ENCODE data around the gene BAK1. TPM values are rescaled to one million over a fixed set of nuclear protein-coding genes. Genes with fewer than 3 reads are reported as not detected.

The BAK1 gene
- total and polyA plus RNA-seq, 2 of the 13 experiments (the other 11 are each of a cell fraction or from before 2014, with no cell fraction given) = 15.0 to 23.8 TPM

DNA sequence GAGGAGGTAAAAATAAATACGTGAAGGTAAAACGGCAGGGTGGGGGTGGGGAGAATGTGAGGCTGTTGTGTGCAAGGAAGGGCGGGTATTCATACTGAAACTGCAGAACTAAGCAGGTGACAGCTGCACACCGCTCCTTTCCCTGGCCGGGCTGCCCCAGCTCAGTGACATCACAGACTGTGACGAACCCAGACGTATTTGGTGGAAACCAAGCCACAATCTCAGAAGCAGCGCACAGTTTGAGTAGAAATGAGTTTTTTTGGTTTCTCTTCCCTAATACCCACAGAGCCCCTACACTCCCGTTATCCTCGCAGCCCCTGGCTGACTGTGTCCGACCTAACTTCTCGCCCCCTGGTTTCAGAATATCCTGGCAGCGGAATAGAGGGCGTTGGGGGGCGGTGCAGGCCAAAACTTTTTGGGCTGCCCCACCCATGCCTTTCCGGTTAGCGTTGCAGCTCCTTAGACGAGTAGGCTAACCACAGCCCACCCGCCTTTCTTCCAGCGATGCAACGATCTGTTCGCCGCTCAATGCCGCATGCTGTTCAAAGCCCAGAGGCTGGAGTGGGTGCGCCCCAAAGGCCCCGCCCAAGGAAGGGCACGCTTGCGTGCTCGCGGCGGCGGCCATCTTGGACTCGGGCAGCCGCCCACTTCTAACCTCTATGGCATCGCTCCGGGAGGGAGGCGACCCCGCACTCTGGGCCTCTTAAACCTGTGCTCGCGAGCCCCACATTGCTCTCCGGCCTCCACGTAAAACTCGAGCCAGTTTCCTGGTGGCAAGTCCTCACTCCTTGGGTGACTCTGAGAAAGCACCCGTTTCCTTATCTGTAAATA lies 9.1 kb downstream of the BAK1 start (continued):
- no peak for TF ChIP-seq SNRNP70 (IDR thresholded peaks at IDR 0.05; ENCODE audit: low read depth, low read length)
- TF ChIP-seq POLR2AphosphoS2 (IDR thresholded peaks at IDR 0.05; ENCODE audit: low read depth, low read length) = no peak
- TF ChIP-seq, protein P1, sequence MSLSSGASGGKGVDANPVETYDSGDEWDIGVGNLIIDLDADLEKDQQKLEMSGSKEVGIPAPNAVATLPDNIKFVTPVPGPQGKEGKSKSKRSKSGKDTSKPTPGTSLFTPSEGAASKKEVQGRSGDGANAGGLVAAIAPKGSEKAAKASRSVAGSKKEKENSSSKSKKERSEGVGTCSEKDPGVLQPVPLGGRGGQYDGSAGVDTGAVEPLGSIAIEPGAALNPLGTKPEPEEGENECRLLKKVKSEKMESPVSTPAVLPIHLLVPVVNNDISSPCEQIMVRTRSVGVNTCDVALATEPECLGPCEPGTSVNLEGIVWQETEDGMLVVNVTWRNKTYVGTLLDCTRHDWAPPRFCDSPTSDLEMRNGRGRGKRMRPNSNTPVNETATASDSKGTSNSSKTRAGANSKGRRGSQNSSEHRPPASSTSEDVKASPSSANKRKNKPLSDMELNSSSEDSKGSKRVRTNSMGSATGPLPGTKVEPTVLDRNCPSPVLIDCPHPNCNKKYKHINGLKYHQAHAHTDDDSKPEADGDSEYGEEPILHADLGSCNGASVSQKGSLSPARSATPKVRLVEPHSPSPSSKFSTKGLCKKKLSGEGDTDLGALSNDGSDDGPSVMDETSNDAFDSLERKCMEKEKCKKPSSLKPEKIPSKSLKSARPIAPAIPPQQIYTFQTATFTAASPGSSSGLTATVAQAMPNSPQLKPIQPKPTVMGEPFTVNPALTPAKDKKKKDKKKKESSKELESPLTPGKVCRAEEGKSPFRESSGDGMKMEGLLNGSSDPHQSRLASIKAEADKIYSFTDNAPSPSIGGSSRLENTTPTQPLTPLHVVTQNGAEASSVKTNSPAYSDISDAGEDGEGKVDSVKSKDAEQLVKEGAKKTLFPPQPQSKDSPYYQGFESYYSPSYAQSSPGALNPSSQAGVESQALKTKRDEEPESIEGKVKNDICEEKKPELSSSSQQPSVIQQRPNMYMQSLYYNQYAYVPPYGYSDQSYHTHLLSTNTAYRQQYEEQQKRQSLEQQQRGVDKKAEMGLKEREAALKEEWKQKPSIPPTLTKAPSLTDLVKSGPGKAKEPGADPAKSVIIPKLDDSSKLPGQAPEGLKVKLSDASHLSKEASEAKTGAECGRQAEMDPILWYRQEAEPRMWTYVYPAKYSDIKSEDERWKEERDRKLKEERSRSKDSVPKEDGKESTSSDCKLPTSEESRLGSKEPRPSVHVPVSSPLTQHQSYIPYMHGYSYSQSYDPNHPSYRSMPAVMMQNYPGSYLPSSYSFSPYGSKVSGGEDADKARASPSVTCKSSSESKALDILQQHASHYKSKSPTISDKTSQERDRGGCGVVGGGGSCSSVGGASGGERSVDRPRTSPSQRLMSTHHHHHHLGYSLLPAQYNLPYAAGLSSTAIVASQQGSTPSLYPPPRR (CRISPR knock-in tag; IDR thresholded peaks at IDR 0.05; ENCODE audit: borderline replicate concordance) = 0 out of 2 replicates have a peak, but pooled peaks have one; percentile 20
- no peak for TF ChIP-seq ZNF850 (CRISPR knock-in tag; conservative IDR thresholded peaks at IDR 0.05)
- TF ChIP-seq, protein P2, sequence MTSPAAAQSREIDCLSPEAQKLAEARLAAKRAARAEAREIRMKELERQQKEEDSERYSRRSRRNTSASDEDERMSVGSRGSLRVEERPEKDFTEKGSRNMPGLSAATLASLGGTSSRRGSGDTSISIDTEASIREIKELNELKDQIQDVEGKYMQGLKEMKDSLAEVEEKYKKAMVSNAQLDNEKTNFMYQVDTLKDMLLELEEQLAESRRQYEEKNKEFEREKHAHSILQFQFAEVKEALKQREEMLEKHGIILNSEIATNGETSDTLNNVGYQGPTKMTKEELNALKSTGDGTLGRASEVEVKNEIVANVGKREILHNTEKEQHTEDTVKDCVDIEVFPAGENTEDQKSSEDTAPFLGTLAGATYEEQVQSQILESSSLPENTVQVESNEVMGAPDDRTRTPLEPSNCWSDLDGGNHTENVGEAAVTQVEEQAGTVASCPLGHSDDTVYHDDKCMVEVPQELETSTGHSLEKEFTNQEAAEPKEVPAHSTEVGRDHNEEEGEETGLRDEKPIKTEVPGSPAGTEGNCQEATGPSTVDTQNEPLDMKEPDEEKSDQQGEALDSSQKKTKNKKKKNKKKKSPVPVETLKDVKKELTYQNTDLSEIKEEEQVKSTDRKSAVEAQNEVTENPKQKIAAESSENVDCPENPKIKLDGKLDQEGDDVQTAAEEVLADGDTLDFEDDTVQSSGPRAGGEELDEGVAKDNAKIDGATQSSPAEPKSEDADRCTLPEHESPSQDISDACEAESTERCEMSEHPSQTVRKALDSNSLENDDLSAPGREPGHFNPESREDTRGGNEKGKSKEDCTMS (CRISPR knock-in tag; conservative IDR thresholded peaks at IDR 0.05) = no peak
- TF ChIP-seq, protein P3, sequence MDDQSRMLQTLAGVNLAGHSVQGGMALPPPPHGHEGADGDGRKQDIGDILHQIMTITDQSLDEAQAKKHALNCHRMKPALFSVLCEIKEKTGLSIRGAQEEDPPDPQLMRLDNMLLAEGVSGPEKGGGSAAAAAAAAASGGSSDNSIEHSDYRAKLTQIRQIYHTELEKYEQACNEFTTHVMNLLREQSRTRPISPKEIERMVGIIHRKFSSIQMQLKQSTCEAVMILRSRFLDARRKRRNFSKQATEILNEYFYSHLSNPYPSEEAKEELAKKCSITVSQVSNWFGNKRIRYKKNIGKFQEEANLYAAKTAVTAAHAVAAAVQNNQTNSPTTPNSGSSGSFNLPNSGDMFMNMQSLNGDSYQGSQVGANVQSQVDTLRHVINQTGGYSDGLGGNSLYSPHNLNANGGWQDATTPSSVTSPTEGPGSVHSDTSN (CRISPR knock-in tag; IDR thresholded peaks at IDR 0.05; ENCODE audit: borderline replicate concordance) = no peak
- no peak for TF ChIP-seq JUN (CRISPR knock-in tag; IDR thresholded peaks at IDR 0.05)
- TF ChIP-seq ZNF33A (CRISPR knock-in tag; IDR thresholded peaks at IDR 0.05; ENCODE audit: borderline replicate concordance) = no peak
- 0 out of 2 replicates have a peak, but pooled peaks have one; percentile 23 for TF ChIP-seq ZNF619 (CRISPR knock-in tag; IDR thresholded peaks at IDR 0.05)
- TF ChIP-seq RBFOX2 (IDR thresholded peaks at IDR 0.05; ENCODE audit: low read depth, low read length) = peak; percentile 75
- TF ChIP-seq ZBTB21 (CRISPR knock-in tag; IDR thresholded peaks at IDR 0.05) = peak; percentile 38; the same call in 1 of the 2 replicates
- TF ChIP-seq, protein P4, sequence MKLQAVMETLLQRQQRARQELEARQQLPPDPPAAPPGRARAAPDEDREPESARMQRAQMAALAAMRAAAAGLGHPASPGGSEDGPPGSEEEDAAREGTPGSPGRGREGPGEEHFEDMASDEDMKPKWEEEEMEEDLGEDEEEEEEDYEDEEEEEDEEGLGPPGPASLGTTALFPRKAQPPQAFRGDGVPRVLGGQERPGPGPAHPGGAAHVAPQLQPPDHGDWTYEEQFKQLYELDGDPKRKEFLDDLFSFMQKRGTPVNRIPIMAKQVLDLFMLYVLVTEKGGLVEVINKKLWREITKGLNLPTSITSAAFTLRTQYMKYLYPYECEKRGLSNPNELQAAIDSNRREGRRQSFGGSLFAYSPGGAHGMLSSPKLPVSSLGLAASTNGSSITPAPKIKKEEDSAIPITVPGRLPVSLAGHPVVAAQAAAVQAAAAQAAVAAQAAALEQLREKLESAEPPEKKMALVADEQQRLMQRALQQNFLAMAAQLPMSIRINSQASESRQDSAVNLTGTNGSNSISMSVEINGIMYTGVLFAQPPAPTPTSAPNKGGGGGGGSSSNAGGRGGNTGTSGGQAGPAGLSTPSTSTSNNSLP (IDR thresholded peaks at IDR 0.05; ENCODE audit: low read depth, low read length) = no peak
- TF ChIP-seq TBL1XR1 (IDR thresholded peaks at IDR 0.05; ENCODE audit: borderline replicate concordance, low read length, partially characterized antibody) = no peak
- TF ChIP-seq SNAI1 (CRISPR knock-in tag; IDR thresholded peaks at IDR 0.05; ENCODE audit: borderline replicate concordance) = 0 out of 2 replicates have a peak, but pooled peaks have one; percentile 19
- peak; percentile 68 for TF ChIP-seq ZNF274 (CRISPR knock-in tag; IDR thresholded peaks at IDR 0.05)
- TF ChIP-seq SIX4 (CRISPR knock-in tag; IDR thresholded peaks at IDR 0.05) = no peak
- no peak for TF ChIP-seq ZBTB42 (CRISPR knock-in tag; IDR thresholded peaks at IDR 0.05)
- TF ChIP-seq MEF2D (CRISPR knock-in tag; IDR thresholded peaks at IDR 0.05) = no peak
- peak; percentile 70 for TF ChIP-seq POLR2AphosphoS5 (IDR thresholded peaks at IDR 0.05; ENCODE audit: low read depth, low read length)

Data from HepG2 (cell line).